ENCODE results near the gene PARD3B.
A peak's percentile ranks its signal among the peaks of the same experiment; 100 is the strongest.

The PARD3B gene

DNA sequence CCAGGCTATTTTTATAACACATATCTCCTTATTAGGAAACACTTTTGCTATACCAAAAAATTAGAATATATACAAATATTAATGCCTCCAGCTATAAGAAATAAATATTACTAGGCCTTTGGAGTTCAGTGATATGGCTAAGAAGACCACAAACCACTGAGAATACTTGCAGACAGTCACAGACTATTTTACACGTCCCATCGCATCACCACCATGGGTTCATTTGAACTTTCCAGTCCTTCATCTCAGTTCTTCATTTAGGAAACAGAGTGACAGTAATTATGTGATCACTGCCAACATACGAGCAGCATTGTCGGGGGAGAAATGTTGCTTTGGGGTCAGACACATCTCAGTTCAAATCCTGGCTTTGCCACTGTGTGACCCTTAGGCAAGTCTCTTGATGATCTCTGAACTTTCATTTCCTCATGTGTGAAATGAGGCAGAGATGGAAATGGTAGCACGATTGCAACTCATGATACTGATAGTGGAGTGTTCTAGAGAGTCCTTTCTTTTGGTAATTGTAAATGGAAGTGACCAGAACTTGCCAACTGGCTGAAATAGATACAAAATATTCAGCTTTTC is 998.1 kb downstream of the PARD3B start:
- no peak overlapping the region for H3K27ac ChIP-seq (ENCODE audit: insufficient read depth in 1 of 2, low read depth in 1 of 2, low read length in 2 of 2, poor library complexity in 1 of 2, severe bottlenecking in 2 of 2)
- 100% methylated on average over 4 of the region's 5 CpGs for WGBS (ENCODE audit: insufficient coverage)
- no peaks in the 10 kb centered on the region for H3K27me3 ChIP-seq (replicated peaks in 2 of 5; ENCODE audit: control insufficient read depth in 4 of 5, insufficient read depth in 5 of 5, low read length in 4 of 5)
- H3K4me3 ChIP-seq (ENCODE audit: control insufficient read depth in 1 of 7, extremely low read depth in 1 of 7, insufficient read depth in 4 of 7, low read depth in 2 of 7, low read length in 6 of 7), result no peak overlapping the region
- no peak for DNase-seq
- H3K9me3 ChIP-seq (ENCODE audit: control extremely low read depth in 1 of 5, control insufficient read depth in 4 of 5, insufficient read depth in 2 of 5, low read depth in 1 of 5, low read length in 4 of 5), result no peaks in the 10 kb centered on the region
- peaks cover 0 to 28% (median 12%) of the 10 kb centered on the region in 4 experiments for H3K4me1 ChIP-seq (ENCODE audit: control extremely low read depth in 1 of 4, control insufficient read depth in 4 of 4, insufficient read depth in 4 of 4, low read length in 3 of 4)
- ChIA-PET POLR2A (no interaction called here), CTCF (interaction anchor here (1.6 kb wide), 1 partner anchor 10 kb away, joined by 4 read pairs; no protein-coding TSS in a partner anchor)
- H3K36me3 ChIP-seq (ENCODE audit: control insufficient read depth in 4 of 4, insufficient read depth in 4 of 4, low read length in 3 of 4), result no peaks in the 10 kb centered on the region

- ChIA-PET POLR2A (no interaction called here), CTCF (interaction anchor here (0.6 kb wide), 1 partner anchor 448 kb away, joined by 3 read pairs; no protein-coding TSS in a partner anchor)
- no peak overlapping the region for H3K4me3 ChIP-seq (ENCODE audit: control insufficient read depth in 1 of 7, extremely low read depth in 1 of 7, insufficient read depth in 4 of 7, low read depth in 2 of 7, low read length in 6 of 7)
- H3K27me3 ChIP-seq (replicated peaks in 2 of 5; ENCODE audit: control insufficient read depth in 4 of 5, insufficient read depth in 5 of 5, low read length in 4 of 5), result no peaks in the 10 kb centered on the region
- no peaks in the 10 kb centered on the region for H3K36me3 ChIP-seq (ENCODE audit: control insufficient read depth in 4 of 4, insufficient read depth in 4 of 4, low read length in 3 of 4)
- no peaks in the 10 kb centered on the region for H3K9me3 ChIP-seq (ENCODE audit: control extremely low read depth in 1 of 5, control insufficient read depth in 4 of 5, insufficient read depth in 2 of 5, low read depth in 1 of 5, low read length in 4 of 5)
- DNase-seq, result peak in 2 of 3 donors; percentile 5 to 8
- WGBS (ENCODE audit: insufficient coverage), result no CpG with 5 or more reads among the region's 2 CpGs
- H3K4me1 ChIP-seq (ENCODE audit: control extremely low read depth in 1 of 4, control insufficient read depth in 4 of 4, insufficient read depth in 4 of 4, low read length in 3 of 4), result peaks cover 0 to 28% (median 12%) of the 10 kb centered on the region in 4 experiments
- H3K27ac ChIP-seq (ENCODE audit: insufficient read depth in 1 of 2, low read depth in 1 of 2, low read length in 2 of 2, poor library complexity in 1 of 2, severe bottlenecking in 2 of 2), result no peak overlapping the region
Observed at GRCh38 chr2:205543937-205544702, 998.8 kb downstream of the PARD3B start.

DNA sequence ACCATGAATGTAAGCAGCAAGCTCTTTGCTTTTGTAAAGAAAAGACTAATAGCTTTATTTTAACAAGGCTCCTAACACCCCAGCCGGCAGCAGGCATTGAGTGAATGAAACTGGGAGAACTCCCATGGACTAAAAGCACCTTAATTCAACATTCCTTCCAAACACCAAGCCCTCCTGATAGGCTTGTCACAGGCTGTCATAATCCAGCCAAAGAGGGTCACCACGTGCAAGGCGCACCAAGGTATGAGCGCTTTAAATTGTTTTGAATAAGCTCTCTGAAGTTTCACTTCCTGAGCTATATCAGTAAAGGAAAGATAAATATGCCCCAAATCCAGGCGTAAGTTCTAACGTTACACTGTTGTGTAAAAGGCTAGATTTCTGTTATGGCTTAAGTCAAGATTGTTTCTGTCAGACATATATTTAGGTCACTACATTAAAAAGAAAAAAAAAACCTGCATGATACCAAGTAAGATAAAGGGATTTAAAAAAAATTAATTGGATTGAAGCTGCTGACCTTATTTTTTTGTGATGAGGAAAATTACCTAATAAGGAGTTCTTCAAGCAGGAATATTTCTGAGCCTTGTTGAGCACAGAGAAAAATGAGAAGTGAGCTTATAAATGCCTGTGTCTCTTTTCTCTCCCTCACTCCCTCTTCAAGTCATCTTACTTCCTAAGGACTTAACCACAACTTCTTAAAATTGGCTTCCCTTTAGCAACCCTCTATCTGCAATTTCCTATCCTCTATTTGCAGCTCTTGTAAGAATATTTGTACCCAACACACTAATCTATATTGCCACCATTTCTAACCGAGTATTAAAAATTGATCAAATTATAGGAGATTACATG is 1000.9 kb downstream of the PARD3B start:
- peak in 2 of 3 donors; percentile 32 to 36 for DNase-seq
- Histone ChIP-seq H3K36me3 (ENCODE audit: control insufficient read depth in 4 of 4, insufficient read depth in 4 of 4, low read length in 3 of 4) (no peaks in the 10 kb centered on the region), H3K4me3 (ENCODE audit: control insufficient read depth in 1 of 7, extremely low read depth in 1 of 7, insufficient read depth in 4 of 7, low read depth in 2 of 7, low read length in 6 of 7) (no peak overlapping the region), H3K27me3 (replicated peaks in 2 of 5; ENCODE audit: control insufficient read depth in 4 of 5, insufficient read depth in 5 of 5, low read length in 4 of 5) (no peaks in the 10 kb centered on the region), H3K4me1 (ENCODE audit: control extremely low read depth in 1 of 4, control insufficient read depth in 4 of 4, insufficient read depth in 4 of 4, low read length in 3 of 4) (peaks cover 0 to 17% (median 10%) of the 10 kb centered on the region in 4 experiments), H3K9me3 (ENCODE audit: control extremely low read depth in 1 of 5, control insufficient read depth in 4 of 5, insufficient read depth in 2 of 5, low read depth in 1 of 5, low read length in 4 of 5) (no peaks in the 10 kb centered on the region), H3K27ac (ENCODE audit: insufficient read depth in 1 of 2, low read depth in 1 of 2, low read length in 2 of 2, poor library complexity in 1 of 2, severe bottlenecking in 2 of 2) (no peak overlapping the region)
- CTCF ChIA-PET, result interaction anchor here (1.1 kb wide), 1 partner anchor 12 kb away, joined by 3 read pairs; no protein-coding TSS in a partner anchor
- WGBS (ENCODE audit: insufficient coverage), result 100% methylated on average over 1 of the region's 7 CpGs
- POLR2A ChIA-PET, result no interaction called here

DNA sequence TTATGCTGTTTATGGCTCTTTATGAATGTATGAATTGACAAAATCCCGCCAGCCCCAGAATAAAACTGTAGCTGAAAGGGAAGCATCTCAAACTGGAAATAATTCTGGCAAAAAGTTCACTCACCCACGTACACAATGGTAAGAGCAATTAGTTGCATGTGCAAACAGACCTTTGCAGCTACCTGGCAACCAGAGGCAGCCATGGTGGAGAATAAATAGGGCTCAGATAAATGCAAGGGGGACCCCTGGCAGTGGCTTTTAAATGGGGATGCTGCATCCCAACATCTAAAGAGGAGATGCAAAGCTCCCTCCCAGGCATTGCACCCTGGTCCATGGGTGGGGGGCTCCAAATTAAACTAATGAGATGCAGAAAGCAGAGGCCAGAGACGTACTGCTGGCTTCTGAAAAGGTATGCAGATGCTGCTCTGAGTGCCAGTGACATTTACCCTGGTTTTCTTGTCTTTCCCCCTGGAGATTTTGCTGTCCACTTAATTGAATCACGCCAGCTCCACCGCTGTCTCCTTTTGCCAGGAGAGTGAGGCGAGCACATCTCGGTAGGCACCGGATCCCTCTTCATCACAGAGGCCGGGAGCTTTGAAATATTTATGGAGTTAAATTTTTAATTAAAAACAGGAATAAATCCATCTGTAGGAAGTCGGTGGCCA is 1010.4 kb downstream of the PARD3B start:
- Histone ChIP-seq H3K27me3 (replicated peaks in 2 of 5; ENCODE audit: control insufficient read depth in 4 of 5, insufficient read depth in 5 of 5, low read length in 4 of 5) (no peaks in the 10 kb centered on the region), H3K9me3 (ENCODE audit: control extremely low read depth in 1 of 5, control insufficient read depth in 4 of 5, insufficient read depth in 2 of 5, low read depth in 1 of 5, low read length in 4 of 5) (no peaks in the 10 kb centered on the region), H3K4me1 (ENCODE audit: control extremely low read depth in 1 of 4, control insufficient read depth in 4 of 4, insufficient read depth in 4 of 4, low read length in 3 of 4) (no peaks in the 10 kb centered on the region), H3K27ac (ENCODE audit: insufficient read depth in 1 of 2, low read depth in 1 of 2, low read length in 2 of 2, poor library complexity in 1 of 2, severe bottlenecking in 2 of 2) (no peak overlapping the region), H3K36me3 (ENCODE audit: control insufficient read depth in 4 of 4, insufficient read depth in 4 of 4, low read length in 3 of 4) (no peaks in the 10 kb centered on the region), H3K4me3 (ENCODE audit: control insufficient read depth in 1 of 7, extremely low read depth in 1 of 7, insufficient read depth in 4 of 7, low read depth in 2 of 7, low read length in 6 of 7) (no peak overlapping the region)
- CTCF ChIA-PET, result no interaction called here
- POLR2A ChIA-PET, result no interaction called here
- DNase-seq, result no peak
- WGBS (ENCODE audit: insufficient coverage), result 100% methylated on average over 3 of the region's 10 CpGs

DNA sequence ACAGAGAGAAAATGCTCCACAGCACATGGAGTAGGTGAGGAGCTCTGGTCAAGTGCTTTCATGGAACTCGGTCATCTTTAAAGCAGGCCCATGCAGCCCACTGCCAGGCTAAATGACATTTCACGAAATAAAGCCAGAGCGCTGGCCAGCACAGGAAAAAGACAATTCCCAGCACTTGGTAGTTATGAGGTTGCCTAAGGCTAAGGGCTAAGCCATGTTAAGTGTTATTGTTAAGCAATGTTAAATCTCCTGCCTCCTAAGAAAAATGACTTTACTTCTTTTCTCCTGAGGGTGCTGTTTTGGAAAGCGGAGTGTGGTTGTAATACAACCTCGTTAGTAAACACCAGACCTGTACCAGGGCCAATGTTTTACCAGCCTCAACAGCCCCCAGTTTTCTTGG is 1011.1 kb downstream of the PARD3B start:
- ChIA-PET CTCF (no interaction called here), POLR2A (no interaction called here)
- H3K4me3 ChIP-seq (ENCODE audit: control insufficient read depth in 1 of 7, extremely low read depth in 1 of 7, insufficient read depth in 4 of 7, low read depth in 2 of 7, low read length in 6 of 7), result no peak overlapping the region
- WGBS (ENCODE audit: insufficient coverage), result 98% methylated on average over 4 of the region's 5 CpGs
- H3K9me3 ChIP-seq (ENCODE audit: control extremely low read depth in 1 of 5, control insufficient read depth in 4 of 5, insufficient read depth in 2 of 5, low read depth in 1 of 5, low read length in 4 of 5), result no peaks in the 10 kb centered on the region
- H3K27me3 ChIP-seq (replicated peaks in 2 of 5; ENCODE audit: control insufficient read depth in 4 of 5, insufficient read depth in 5 of 5, low read length in 4 of 5), result no peaks in the 10 kb centered on the region
- DNase-seq, result no peak
- H3K4me1 ChIP-seq (ENCODE audit: control extremely low read depth in 1 of 4, control insufficient read depth in 4 of 4, insufficient read depth in 4 of 4, low read length in 3 of 4), result no peaks in the 10 kb centered on the region
- H3K36me3 ChIP-seq (ENCODE audit: control insufficient read depth in 4 of 4, insufficient read depth in 4 of 4, low read length in 3 of 4), result no peaks in the 10 kb centered on the region
- no peak overlapping the region for H3K27ac ChIP-seq (ENCODE audit: insufficient read depth in 1 of 2, low read depth in 1 of 2, low read length in 2 of 2, poor library complexity in 1 of 2, severe bottlenecking in 2 of 2)

DNA sequence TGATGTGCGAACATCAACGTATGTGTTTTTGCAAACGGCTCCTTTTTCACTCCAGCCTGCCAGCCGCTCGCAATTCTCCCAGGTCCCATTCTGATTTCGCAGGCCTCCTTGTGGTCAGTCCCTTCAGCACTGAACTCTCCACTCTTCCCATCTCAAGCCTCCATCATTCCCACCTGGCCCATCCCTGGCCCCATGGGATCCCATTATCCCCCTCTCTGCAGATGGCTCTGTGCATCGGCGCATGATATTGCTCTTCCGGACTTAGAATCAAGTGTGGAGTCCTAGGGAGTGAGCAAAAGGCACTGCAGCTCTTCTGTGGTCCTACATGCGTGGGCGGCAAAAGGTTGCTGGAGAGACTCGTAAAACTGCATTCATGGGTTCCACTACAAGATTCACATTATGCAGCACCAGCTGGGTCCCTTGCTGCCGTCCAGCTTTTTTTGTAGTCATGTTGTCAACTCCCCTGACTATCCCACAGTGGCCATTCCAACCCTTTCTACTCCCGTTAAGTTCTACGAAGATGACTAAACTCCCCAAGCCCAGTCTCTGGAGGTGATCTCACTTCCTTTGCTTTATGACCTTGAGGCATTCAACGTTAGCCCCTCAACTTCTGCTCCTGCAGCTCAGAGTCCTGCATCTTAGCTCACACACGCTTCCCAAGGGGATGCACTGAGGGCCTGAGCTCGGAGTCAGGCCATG is 1011.7 kb downstream of the PARD3B start:
- WGBS (ENCODE audit: insufficient coverage), result 96% methylated on average over 18 of the region's 18 CpGs
- H3K4me1 ChIP-seq (ENCODE audit: control extremely low read depth in 1 of 4, control insufficient read depth in 4 of 4, insufficient read depth in 4 of 4, low read length in 3 of 4), result no peaks in the 10 kb centered on the region
- no peak for DNase-seq
- no peak overlapping the region for H3K27ac ChIP-seq (ENCODE audit: insufficient read depth in 1 of 2, low read depth in 1 of 2, low read length in 2 of 2, poor library complexity in 1 of 2, severe bottlenecking in 2 of 2)
- no peak overlapping the region for H3K4me3 ChIP-seq (ENCODE audit: control insufficient read depth in 1 of 7, extremely low read depth in 1 of 7, insufficient read depth in 4 of 7, low read depth in 2 of 7, low read length in 6 of 7)
- CTCF ChIA-PET, result interaction anchor here (0.7 kb wide), 1 partner anchor 33 kb away, joined by 3 read pairs; no protein-coding TSS in a partner anchor
- POLR2A ChIA-PET, result no interaction called here
- H3K27me3 ChIP-seq (replicated peaks in 2 of 5; ENCODE audit: control insufficient read depth in 4 of 5, insufficient read depth in 5 of 5, low read length in 4 of 5), result no peaks in the 10 kb centered on the region
- H3K9me3 ChIP-seq (ENCODE audit: control extremely low read depth in 1 of 5, control insufficient read depth in 4 of 5, insufficient read depth in 2 of 5, low read depth in 1 of 5, low read length in 4 of 5), result no peaks in the 10 kb centered on the region
- no peaks in the 10 kb centered on the region for H3K36me3 ChIP-seq (ENCODE audit: control insufficient read depth in 4 of 4, insufficient read depth in 4 of 4, low read length in 3 of 4)
